ENCODE data around the gene CKLF.
"Not testable (repeated sequence)": the region's sequence is repeated elsewhere in the genome, so short reads cannot be mapped to it uniquely, and the experiment has no call there.

CKLF gene

GRCh38 chr16:66599726-66600125, 47.4 kb downstream of the CKLF start:
- Mint-ChIP-seq H3K27me3 (ENCODE audit: low read depth) (no peaks in the 10 kb centered on the region), H3K4me3 (peak overlapping the region; percentile 31), H3K36me3 (ENCODE audit: low read depth) (peaks cover 13% of the 10 kb centered on the region), H3K27ac (peak overlapping the region; percentile 62), H3K9me3 (peaks cover 8% of the 10 kb centered on the region), H3K4me1 (ENCODE audit: low read depth) (peaks cover 50% of the 10 kb centered on the region)
- DNase-seq (ENCODE audit: low spot score), result no peak

- H3K36me3 Mint-ChIP-seq (ENCODE audit: low read depth), result peaks cover 13% of the 10 kb centered on the region
- no peak for DNase-seq (ENCODE audit: low spot score)
- no peak overlapping the region for H3K27ac Mint-ChIP-seq
- no peaks in the 10 kb centered on the region for H3K27me3 Mint-ChIP-seq (ENCODE audit: low read depth)
- H3K9me3 Mint-ChIP-seq, result peaks cover 8% of the 10 kb centered on the region
- peaks cover 45% of the 10 kb centered on the region for H3K4me1 Mint-ChIP-seq (ENCODE audit: low read depth)
- no peak overlapping the region for H3K4me3 Mint-ChIP-seq
Observed at GRCh38 chr16:66600477-66600876, 48.1 kb downstream of the CKLF start.

DNA sequence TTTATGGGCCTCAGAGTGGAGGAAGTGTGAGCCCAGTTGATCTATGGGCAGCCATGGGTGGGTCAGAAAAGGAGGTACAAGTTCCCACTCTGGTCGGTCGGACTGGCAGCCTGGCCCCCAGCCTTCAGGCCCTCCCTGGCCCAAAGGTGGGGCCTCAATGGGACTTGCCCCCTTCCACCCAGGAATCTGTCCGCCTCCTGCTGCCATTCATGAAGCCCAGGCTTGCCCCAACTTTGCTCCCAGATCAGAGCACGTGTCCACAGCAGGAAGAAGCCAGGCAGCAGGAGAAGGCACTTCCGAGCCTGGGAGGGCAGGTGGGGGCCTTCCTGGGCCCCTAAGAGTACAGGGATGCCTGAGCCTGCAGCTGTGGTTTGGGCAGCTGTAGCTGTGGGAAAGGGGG, 49.1 kb downstream of the CKLF start:
- H3K27ac Mint-ChIP-seq, result no peak overlapping the region
- H3K9me3 Mint-ChIP-seq, result peaks cover 8% of the 10 kb centered on the region
- peaks cover 18% of the 10 kb centered on the region for H3K36me3 Mint-ChIP-seq (ENCODE audit: low read depth)
- peaks cover 49% of the 10 kb centered on the region for H3K4me1 Mint-ChIP-seq (ENCODE audit: low read depth)
- H3K27me3 Mint-ChIP-seq (ENCODE audit: low read depth), result no peaks in the 10 kb centered on the region
- no peak for DNase-seq (ENCODE audit: low spot score)
- no peak overlapping the region for H3K4me3 Mint-ChIP-seq

DNA sequence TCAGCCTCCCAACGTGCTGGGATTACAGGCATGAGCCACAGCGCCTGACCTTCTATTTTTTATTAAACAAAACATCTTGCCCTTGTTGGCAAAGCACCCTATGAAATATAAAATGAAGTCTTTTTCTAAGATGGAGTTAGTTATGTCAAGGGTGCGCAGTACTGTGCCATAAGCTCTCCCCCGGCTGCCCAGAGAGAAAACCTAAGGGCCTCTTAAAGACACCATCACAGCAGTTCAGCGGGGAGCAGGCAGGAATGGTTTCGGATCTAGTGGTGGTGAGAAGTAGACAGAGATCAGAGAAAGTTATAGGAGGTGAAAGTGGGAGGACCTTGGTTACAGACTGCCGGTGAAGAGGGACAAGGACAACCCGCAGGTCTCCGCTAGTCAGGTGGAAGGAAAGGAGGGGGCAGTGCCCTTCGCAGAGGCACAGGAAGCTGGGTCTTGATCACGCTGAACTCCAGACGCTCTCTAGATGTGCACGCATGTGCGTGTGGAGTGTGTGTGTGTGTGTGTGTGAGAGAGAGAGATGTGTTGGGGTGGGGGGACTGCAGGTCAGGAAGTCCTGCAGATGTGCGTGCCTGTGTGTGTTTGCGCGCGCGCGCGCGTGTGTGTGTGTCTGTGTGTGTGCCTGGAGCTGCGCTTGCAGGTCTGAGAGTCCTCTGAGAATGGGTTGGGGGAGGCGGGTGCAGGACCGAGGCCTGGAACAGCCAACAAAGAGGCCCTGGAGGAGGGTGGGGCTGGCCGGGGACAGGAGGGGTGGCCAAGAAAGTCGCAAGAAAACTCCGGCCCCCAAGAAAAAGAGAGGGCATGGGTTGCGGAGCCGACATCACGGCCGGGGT, 51.4 kb downstream of the CKLF start:
- Mint-ChIP-seq H3K27ac (peak overlapping the region; percentile 98), H3K4me3 (peak overlapping the region; percentile 97), H3K4me1 (ENCODE audit: low read depth) (peaks cover 47% of the 10 kb centered on the region), H3K27me3 (ENCODE audit: low read depth) (no peaks in the 10 kb centered on the region), H3K36me3 (ENCODE audit: low read depth) (peaks cover 29% of the 10 kb centered on the region), H3K9me3 (peaks cover 8% of the 10 kb centered on the region)
- DNase-seq (ENCODE audit: low spot score), result peak; percentile 80

- DNase-seq (ENCODE audit: low spot score), result peak; percentile 76
- H3K27me3 Mint-ChIP-seq (ENCODE audit: low read depth), result no peaks in the 10 kb centered on the region
- H3K27ac Mint-ChIP-seq, result peak within 1 kb of the TSS; percentile 98
- H3K36me3 Mint-ChIP-seq (ENCODE audit: low read depth), result peaks cover 30% of the 10 kb centered on the region
- peak within 1 kb of the TSS; percentile 97 for H3K4me3 Mint-ChIP-seq
- peaks cover 45% of the 10 kb centered on the region for H3K4me1 Mint-ChIP-seq (ENCODE audit: low read depth)
- peaks cover 8% of the 10 kb centered on the region for H3K9me3 Mint-ChIP-seq
Observed at GRCh38 chr16:66604376-66605176, 52.2 kb downstream of the CKLF start, which contains the start of gene CMTM3. TSS of gene CMTM3 (plus strand) at chr16:66604704. CDS start at chr16:66604806, 102 bp downstream.

DNA sequence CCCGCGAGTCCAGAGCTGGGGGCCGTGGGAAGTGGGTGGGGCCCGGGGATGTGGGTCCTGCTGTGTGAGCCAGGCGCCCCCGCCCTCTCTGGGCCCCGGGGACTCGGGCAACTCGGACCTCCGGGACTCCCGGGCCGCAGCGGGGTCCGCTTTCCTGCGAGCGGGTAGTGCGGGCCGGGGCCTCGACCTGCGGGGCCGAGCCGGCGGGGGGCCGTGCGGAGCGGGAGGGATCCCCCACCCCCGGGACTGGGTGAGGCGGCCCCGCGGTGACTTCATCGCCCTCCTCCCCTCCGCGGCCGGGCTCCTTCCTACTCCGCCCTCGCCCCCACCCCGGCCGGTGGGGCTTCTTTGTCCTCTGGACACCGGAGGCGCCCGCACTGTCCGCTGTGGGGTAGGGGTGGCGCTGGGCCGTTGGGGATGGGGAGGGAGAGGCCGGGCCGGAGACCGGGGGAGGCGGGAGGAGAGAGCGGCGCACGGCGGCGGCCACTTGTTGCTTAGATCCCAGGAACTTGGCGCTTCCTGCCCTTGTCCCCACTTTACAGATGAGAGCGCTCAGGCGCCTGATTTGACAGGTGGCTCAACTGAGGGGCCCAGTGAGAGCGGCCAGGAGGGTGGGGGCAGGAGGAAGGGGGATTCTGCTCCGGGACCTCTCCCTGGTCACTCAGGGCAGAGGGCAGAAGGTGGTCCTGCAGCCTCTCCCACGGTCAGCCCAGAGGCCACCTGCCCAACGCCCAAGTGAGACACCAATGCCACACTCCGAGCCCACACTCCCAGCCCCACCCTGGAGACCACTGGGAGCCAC, 53.0 kb downstream of the CKLF start:
- Mint-ChIP-seq H3K4me3 (peak overlapping the region; percentile 85), H3K27ac (peak overlapping the region; percentile 83), H3K9me3 (peaks cover 8% of the 10 kb centered on the region), H3K36me3 (ENCODE audit: low read depth) (peaks cover 38% of the 10 kb centered on the region), H3K27me3 (ENCODE audit: low read depth) (no peaks in the 10 kb centered on the region), H3K4me1 (ENCODE audit: low read depth) (peaks cover 40% of the 10 kb centered on the region)
- DNase-seq (ENCODE audit: low spot score), result peak; percentile 52

- H3K4me3 Mint-ChIP-seq, result peak overlapping the region; percentile 85
- H3K27me3 Mint-ChIP-seq (ENCODE audit: low read depth), result no peaks in the 10 kb centered on the region
- peaks cover 34% of the 10 kb centered on the region for H3K4me1 Mint-ChIP-seq (ENCODE audit: low read depth)
- peak overlapping the region; percentile 83 for H3K27ac Mint-ChIP-seq
- peaks cover under 1% of the 10 kb centered on the region for H3K9me3 Mint-ChIP-seq
- DNase-seq (ENCODE audit: low spot score), result peak; percentile 17
- peaks cover 37% of the 10 kb centered on the region for H3K36me3 Mint-ChIP-seq (ENCODE audit: low read depth)
Observed at GRCh38 chr16:66605979-66606751, 53.8 kb downstream of the CKLF start.

GRCh38 chr16:66608241-66609138, 56.1 kb downstream of the CKLF start:
- peak overlapping the region; percentile 60 for H3K4me3 Mint-ChIP-seq
- H3K4me1 Mint-ChIP-seq (ENCODE audit: low read depth), result peaks cover 29% of the 10 kb centered on the region
- H3K27ac Mint-ChIP-seq, result peak overlapping the region; percentile 67
- no peaks in the 10 kb centered on the region for H3K9me3 Mint-ChIP-seq
- no peaks in the 10 kb centered on the region for H3K27me3 Mint-ChIP-seq (ENCODE audit: low read depth)
- peaks cover 52% of the 10 kb centered on the region for H3K36me3 Mint-ChIP-seq (ENCODE audit: low read depth)
- peak; percentile 79 for DNase-seq (ENCODE audit: low spot score)

- Mint-ChIP-seq H3K4me3 (no peak overlapping the region), H3K36me3 (ENCODE audit: low read depth) (peaks cover 48% of the 10 kb centered on the region), H3K27me3 (ENCODE audit: low read depth) (no peaks in the 10 kb centered on the region), H3K9me3 (no peaks in the 10 kb centered on the region), H3K4me1 (ENCODE audit: low read depth) (peaks cover 23% of the 10 kb centered on the region), H3K27ac (no peak overlapping the region)
- DNase-seq (ENCODE audit: low spot score), result no peak
Observed at GRCh38 chr16:66609139-66609510, 56.7 kb downstream of the CKLF start.

DNA sequence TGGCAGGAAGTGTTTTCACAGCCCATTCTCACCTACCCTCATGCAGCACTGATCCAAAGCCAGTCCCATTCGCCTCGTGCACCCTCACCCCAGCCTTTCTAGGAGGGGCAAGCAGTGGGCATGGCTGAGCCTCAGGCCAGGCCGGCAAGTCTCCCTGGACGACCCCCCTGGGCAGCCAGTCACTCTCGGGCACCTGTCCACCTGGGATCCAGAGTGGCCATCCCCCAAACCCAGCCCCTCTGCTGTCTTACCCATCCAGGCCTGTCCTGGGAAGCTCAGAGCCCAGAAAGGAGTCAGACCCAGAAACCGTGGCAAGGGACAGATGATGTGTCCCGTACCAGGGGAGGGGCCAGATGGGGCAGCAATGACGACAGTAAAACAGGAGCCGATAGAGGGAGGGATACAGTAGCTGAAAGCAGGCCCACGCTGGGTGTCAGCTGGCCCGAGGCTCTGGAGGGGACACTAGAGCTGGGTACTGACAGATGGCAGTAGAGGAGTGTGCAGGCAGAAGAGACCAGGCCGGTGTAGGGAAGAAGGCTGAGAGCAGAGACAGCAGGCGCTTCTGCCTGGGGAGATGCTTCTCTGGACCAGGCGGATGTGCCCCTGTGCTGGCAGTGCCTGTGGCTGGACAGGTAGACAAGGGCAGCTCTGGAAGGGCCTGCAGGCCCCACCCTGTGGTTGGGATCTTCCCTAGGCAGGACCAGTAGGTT, 57.9 kb downstream of the CKLF start:
- Mint-ChIP-seq H3K36me3 (ENCODE audit: low read depth) (peaks cover 53% of the 10 kb centered on the region), H3K27me3 (ENCODE audit: low read depth) (no peaks in the 10 kb centered on the region), H3K9me3 (no peaks in the 10 kb centered on the region), H3K4me1 (ENCODE audit: low read depth) (peaks cover 23% of the 10 kb centered on the region), H3K27ac (no peak overlapping the region), H3K4me3 (no peak overlapping the region)
- DNase-seq (ENCODE audit: low spot score), result no peak

DNA sequence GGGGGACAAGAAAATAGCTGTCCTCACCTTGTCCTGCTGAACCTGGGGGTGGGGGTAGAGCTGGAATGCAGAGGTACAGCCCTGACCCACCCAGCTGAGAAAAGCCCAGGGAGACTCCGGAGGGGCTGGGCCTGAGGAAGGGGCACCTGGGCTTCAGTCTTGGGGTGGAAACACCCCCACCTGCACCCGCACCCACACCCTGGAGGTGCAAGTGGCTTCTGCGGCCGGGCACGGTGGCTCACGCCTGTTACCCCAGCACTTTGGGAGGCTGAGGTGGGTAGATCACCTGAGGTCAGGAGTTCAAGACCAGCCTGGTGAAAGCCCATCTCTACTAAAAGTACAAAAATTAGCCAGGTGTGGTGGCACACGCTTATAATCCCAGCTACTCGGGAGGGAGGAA, 59.5 kb downstream of the CKLF start:
- Mint-ChIP-seq H3K36me3 (ENCODE audit: low read depth) (peaks cover 47% of the 10 kb centered on the region), H3K4me1 (ENCODE audit: low read depth) (peaks cover 17% of the 10 kb centered on the region)
- DNase-seq (ENCODE audit: low spot score); H3K4me3 Mint-ChIP-seq; H3K27me3 Mint-ChIP-seq (ENCODE audit: low read depth); H3K27ac Mint-ChIP-seq; H3K9me3 Mint-ChIP-seq: not testable (repeated sequence)

DNA sequence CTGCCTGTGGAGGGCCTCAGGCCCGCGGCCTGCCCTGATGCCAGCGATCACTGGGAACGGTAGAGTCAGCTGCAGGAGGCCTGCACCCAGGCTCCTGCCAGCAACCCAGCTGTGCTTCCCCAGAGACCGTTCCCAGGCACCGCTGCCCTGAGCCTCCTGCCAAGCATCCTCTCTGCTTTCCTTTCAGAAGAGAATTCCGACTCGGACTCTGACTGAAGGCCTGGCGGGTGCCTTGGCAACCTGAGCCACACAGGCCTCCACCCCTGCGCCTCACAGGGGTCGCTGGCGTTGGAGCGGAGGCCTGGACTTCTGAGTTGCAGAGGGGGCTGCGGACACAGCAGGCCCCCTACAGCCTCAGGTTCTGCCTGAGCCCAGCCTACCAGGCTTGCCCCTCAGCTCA, 60.0 kb downstream of the CKLF start:
- H3K36me3 Mint-ChIP-seq (ENCODE audit: low read depth), result peaks cover 44% of the 10 kb centered on the region
- no peak overlapping the region for H3K27ac Mint-ChIP-seq
- H3K4me1 Mint-ChIP-seq (ENCODE audit: low read depth), result peaks cover 12% of the 10 kb centered on the region
- no peaks in the 10 kb centered on the region for H3K27me3 Mint-ChIP-seq (ENCODE audit: low read depth)
- no peaks in the 10 kb centered on the region for H3K9me3 Mint-ChIP-seq
- no peak for DNase-seq (ENCODE audit: low spot score)
- H3K4me3 Mint-ChIP-seq, result no peak overlapping the region

Data from T-helper 2 cell treated with Interferon-gamma antibody and Interleukin-4, amounts not matched to agents 5 μg/mL and 100 μg/mL, for 36 hours (primary cell).